GM10847 (cell line): ENCODE data around the gene KLF9.

Experiments used
- POLR2A ChIP-seq: IDR thresholded peaks from 2 replicates; pipeline ENCODE4 v1.6.1; 2011; ENCODE audit not compliant: insufficient read length; ENCODE audit errors: extremely low read depth

Gene KLF9

GRCh38 chr9:70400107-70400892 is 14.2 kb downstream of the KLF9 start:
- TF ChIP-seq POLR2A, result no peak

- no peak for TF ChIP-seq POLR2A
These were observed 15.3 kb downstream of the KLF9 start for GRCh38 chr9:70399141-70399540.

DNA sequence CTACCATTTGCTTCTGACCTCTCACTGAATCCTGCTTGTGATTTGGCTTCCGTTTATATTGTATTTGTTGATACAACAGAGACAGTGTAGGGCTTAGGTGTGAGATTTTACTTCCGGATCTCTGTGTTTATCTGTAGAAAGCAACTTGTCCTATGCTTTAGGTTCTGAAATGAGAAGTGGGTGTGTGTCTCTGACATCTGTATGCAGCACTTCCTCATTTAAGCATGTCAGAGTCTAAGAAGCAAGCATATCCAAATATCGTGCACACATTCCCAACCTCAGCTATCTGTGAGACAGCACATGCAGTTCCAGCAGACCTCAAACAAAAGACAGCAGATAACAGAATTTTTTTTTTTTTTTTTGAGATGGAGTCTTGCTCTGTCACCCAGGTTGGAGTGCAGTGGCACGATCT is 16.3 kb downstream of the KLF9 start:
- TF ChIP-seq POLR2A, result no peak

DNA sequence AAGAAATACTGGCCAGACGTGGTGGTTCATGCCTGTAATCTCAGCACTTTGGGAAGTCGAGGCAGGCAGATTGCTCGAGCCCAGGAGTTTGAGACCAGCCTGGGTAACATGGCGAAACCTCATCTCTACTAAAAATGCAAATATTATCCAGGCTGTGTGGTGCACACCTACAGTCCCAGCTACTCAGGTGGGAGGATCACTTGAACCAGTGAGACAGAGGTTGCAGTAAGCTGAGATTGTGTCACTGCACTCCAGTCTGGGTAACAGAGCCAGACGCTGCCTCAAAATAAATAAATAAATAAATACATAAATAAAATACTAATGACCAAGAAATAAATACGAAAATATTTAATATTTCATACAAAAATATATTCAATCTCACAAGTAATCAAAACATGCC is 18.8 kb downstream of the KLF9 start:
- TF ChIP-seq POLR2A, result no peak

- no peak for TF ChIP-seq POLR2A
These were observed 21.6 kb downstream of the KLF9 start for GRCh38 chr9:70392850-70393249.

GRCh38 chr9:70392189-70392588 is 22.3 kb downstream of the KLF9 start:
- TF ChIP-seq POLR2A, result no peak

DNA sequence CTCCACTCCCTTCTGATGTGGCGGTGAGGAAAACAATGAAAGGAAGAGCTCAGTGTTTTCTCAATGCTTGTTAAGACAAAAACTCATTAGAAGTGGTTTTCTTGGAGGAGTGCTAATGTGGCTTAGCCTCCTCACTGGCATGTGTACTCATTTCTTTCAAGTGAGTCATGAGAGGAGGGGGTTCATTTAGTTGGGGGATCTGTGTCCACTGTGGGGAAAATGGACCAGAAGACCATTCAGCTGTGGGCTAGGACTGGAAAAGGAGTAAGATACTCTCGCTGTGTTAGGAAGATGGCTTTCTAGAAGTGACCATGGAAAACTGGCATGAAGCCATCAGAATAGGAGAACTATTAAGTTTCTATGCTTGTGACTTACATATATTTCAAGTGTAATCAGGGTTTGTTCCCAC is 23.5 kb downstream of the KLF9 start:
- no peak for TF ChIP-seq POLR2A

GRCh38 chr9:70389621-70390266 is 24.7 kb downstream of the KLF9 start:
- TF ChIP-seq POLR2A, result no peak

DNA sequence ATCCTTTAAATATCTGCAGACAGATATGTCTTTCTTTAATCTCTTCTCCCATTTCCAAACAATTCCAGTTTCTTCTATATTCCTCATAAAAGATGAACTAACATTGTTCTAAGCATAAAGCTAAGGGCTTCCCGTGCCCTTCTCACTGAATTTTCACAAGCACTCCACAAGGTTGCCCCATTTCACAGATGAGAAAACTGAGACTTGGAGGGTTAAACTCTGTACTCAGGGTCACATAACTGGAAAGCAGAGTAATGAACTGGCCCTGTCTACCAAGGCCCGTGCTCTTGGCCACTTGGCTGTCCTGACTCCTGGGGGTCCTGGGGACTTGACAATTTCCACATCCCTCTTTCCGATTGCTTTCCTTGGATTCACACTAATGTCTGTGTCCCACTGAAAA is 25.3 kb downstream of the KLF9 start:
- no peak for TF ChIP-seq POLR2A

- no peak for TF ChIP-seq POLR2A
These were observed 26.8 kb downstream of the KLF9 start for GRCh38 chr9:70387663-70388062.

DNA sequence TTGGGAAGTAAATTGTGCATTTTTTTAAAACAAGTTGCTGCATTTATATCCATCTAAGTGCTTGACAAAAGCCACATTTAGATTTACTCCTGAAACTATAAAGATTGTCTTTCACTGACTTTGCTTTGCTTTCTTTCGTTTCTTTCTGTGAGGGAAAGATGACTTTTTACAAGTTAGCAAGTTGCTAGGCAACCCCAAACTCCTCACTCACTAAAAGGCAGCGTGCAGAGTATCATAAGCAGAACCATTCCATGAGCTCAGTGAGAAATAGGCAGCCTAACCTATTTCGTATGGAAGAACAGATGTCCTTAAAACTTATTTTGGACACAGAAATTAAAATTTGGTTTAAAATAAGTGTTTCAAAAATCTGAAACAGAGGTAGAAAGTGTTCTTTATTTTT is 29.0 kb downstream of the KLF9 start:
- no peak for TF ChIP-seq POLR2A

GRCh38 chr9:70382709-70383605 is 31.5 kb downstream of the KLF9 start:
- TF ChIP-seq POLR2A, result no peak

GRCh38 chr9:70382046-70382708 is 32.3 kb downstream of the KLF9 start:
- no peak for TF ChIP-seq POLR2A

DNA sequence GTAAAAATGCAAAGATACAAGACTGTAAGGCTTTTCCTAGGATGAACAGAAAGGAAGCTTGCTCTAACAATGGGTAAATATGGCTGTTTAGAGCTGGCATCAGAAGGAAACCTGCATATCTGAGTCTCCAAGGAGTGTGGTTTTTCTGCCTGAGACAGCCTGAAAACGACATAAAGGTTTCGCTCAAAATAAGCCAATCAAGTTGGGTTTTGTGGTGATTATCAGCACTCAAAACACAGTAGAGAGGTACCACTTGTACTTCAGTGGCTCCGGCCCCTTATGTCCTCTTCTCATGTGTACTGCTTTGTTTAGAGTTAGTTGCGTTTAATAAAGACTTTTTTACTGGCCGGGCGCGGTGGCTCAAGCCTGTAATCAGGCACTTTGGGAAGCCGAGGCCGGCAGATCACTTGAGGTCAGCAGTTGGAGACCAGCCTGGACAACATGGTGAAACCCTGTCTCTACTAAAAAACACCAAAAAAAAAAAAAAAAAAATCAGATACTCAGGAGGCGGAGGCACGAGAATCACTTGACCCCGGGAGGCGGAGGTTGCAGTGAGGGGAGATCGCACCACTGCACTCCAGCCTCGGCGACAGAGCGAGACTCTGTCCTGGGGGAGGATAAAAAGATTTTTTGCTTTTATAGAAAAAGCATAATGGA is 39.4 kb downstream of the KLF9 start:
- TF ChIP-seq POLR2A, result no peak
